Bone marrow (tissue), 2 donors: ENCODE data around the gene APBA2.
"Not testable (repeated sequence)": the region's sequence is repeated elsewhere in the genome, so short reads cannot be mapped to it uniquely, and the experiment has no call there.

Experiments used
- DNase-seq, 2 donors: peaks; one replicate each; lab custom pipeline; 2025; lab: John Stamatoyannopoulos, UW

APBA2 gene

GRCh38 chr15:29167122-29167521, 281.3 kb downstream of the APBA2 start:
- not testable (repeated sequence) for DNase-seq
